ENCODE results near the gene HLA-DRA.

The HLA-DRA gene

DNA sequence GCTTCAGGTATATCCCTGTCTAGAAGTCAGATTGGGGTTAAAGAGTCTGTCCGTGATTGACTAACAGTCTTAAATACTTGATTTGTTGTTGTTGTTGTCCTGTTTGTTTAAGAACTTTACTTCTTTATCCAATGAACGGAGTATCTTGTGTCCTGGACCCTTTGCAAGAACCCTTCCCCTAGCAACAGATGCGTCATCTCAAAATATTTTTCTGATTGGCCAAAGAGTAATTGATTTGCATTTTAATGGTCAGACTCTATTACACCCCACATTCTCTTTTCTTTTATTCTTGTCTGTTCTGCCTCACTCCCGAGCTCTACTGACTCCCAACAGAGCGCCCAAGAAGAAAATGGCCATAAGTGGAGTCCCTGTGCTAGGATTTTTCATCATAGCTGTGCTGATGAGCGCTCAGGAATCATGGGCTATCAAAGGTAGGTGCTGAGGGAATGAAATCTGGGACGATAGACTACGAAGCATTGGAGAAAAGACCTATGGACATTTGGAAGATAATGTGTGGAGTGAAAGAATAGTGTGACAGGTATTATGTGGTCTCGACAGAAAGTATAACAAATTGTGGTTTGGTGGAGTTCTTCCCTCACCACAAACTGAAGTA lies at the start of gene HLA-DRA:
TSS of gene HLA-DRA (plus strand) at position 286 of the 613 bp plus-strand sequence. CDS start at position 350, 64 bp downstream.
- Mint-ChIP-seq H3K36me3 (ENCODE audit: low read depth) (no peaks in the 10 kb centered on the region), H3K27ac (no peak within 1 kb of the TSS), H3K9me3 (no peaks in the 10 kb centered on the region), H3K4me3 (no peak within 1 kb of the TSS), H3K4me1 (no peaks in the 10 kb centered on the region), H3K27me3 (ENCODE audit: low read depth, poor library complexity) (peaks cover 3% of the 10 kb centered on the region)
- peak; percentile 15 for DNase-seq
- TF ChIP-seq, protein P1, sequence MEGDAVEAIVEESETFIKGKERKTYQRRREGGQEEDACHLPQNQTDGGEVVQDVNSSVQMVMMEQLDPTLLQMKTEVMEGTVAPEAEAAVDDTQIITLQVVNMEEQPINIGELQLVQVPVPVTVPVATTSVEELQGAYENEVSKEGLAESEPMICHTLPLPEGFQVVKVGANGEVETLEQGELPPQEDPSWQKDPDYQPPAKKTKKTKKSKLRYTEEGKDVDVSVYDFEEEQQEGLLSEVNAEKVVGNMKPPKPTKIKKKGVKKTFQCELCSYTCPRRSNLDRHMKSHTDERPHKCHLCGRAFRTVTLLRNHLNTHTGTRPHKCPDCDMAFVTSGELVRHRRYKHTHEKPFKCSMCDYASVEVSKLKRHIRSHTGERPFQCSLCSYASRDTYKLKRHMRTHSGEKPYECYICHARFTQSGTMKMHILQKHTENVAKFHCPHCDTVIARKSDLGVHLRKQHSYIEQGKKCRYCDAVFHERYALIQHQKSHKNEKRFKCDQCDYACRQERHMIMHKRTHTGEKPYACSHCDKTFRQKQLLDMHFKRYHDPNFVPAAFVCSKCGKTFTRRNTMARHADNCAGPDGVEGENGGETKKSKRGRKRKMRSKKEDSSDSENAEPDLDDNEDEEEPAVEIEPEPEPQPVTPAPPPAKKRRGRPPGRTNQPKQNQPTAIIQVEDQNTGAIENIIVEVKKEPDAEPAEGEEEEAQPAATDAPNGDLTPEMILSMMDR (IDR thresholded peaks at IDR 0.05): no peak

DNA sequence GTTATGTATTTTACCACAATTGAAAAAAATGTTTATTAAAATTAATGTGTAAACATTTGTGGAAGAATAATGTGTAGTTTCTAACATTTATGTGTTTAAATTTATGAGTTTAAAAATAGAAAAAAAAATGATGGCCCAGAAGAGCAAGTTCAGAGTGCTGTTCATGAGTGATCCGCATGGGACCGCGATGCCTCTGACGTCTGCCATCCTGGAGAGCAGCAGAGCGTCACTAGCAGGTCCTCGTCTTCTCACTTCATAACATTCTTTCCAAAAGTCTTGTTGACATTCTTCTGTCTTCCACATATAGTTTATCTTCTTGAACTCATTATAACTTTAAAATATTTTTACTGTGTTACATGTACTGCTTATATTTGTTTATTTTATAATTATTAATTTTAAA lies 48.2 kb upstream of the HLA-DRA start:
- Mint-ChIP-seq H3K27ac (no peak overlapping the region), H3K4me3 (no peak overlapping the region), H3K27me3 (ENCODE audit: low read depth, poor library complexity) (peaks cover 5% of the 10 kb centered on the region), H3K36me3 (ENCODE audit: low read depth) (peaks cover 29% of the 10 kb centered on the region), H3K9me3 (peaks cover 4% of the 10 kb centered on the region), H3K4me1 (peaks cover 8% of the 10 kb centered on the region)
- TF ChIP-seq, protein P1 (IDR thresholded peaks at IDR 0.05): no peak
- no peak for DNase-seq

DNA sequence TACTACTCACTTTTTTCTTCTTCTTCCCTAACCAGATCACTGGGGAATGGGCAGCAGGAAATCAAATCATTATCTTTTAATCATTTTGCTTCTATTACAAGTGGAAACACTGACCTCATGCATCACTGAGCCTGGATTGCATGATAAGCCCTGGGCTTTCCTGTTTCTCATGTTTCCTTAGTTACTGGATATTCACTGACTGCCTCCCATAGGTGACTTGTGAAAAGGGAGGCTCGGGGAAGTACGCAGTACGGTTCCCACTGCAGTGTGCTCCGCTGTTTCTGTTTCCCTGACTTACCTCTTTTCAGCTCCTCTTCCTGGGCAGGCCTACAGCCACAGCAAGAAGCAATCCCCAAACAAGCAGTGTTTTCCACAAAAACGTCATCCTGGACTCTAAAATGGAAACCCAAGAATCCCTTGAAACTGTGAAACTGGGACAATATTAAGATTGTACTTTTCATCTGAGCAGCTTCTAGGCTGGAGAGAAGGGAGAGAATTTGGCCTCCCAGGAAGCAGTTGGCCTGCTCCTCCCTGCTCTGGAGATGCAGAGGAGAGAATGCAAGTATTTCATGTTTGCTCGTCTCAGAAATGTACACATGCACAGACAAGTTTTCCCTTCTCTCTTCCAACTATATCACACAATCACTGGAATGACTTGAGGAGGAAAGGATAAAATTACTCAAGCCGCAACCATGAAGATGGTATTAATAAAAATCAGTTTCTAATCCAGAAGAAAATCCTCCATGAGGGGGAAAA lies 45.8 kb upstream of the HLA-DRA start:
- DNase-seq: no peak
- H3K36me3 Mint-ChIP-seq (ENCODE audit: low read depth): peaks cover 25% of the 10 kb centered on the region
- H3K4me3 Mint-ChIP-seq: no peak overlapping the region
- peak overlapping the region; percentile 61 for H3K27ac Mint-ChIP-seq
- peaks cover 8% of the 10 kb centered on the region for H3K4me1 Mint-ChIP-seq
- H3K27me3 Mint-ChIP-seq (ENCODE audit: low read depth, poor library complexity): peaks cover 8% of the 10 kb centered on the region
- no peaks in the 10 kb centered on the region for H3K9me3 Mint-ChIP-seq
- TF ChIP-seq, protein P1 (IDR thresholded peaks at IDR 0.05): no peak

DNA sequence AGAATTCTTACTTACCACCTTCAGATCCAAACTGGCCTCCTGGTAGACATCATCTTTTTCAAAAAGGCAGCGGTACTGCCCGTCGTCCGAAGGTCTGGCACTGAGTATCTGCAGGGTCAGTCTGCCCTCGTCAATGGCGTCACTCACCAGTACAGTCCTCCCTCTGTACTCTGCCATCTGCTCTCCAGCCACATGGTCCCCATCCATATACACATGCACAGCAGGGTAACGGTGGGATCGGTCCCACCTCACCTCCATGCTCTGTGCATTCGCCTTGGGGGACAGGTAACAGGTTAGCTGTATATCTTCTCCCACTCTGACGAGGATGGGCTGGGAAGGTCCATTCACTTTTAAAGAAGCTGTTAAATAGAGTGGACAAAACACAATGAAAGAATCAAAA lies 43.7 kb upstream of the HLA-DRA start:
- peaks cover 25% of the 10 kb centered on the region for H3K36me3 Mint-ChIP-seq (ENCODE audit: low read depth)
- TF ChIP-seq, protein P1 (IDR thresholded peaks at IDR 0.05): no peak
- no peak for DNase-seq
- peaks cover 8% of the 10 kb centered on the region for H3K4me1 Mint-ChIP-seq
- peaks cover 3% of the 10 kb centered on the region for H3K9me3 Mint-ChIP-seq
- peaks cover 3% of the 10 kb centered on the region for H3K27me3 Mint-ChIP-seq (ENCODE audit: low read depth, poor library complexity)
- no peak overlapping the region for H3K4me3 Mint-ChIP-seq
- no peak overlapping the region for H3K27ac Mint-ChIP-seq

DNA sequence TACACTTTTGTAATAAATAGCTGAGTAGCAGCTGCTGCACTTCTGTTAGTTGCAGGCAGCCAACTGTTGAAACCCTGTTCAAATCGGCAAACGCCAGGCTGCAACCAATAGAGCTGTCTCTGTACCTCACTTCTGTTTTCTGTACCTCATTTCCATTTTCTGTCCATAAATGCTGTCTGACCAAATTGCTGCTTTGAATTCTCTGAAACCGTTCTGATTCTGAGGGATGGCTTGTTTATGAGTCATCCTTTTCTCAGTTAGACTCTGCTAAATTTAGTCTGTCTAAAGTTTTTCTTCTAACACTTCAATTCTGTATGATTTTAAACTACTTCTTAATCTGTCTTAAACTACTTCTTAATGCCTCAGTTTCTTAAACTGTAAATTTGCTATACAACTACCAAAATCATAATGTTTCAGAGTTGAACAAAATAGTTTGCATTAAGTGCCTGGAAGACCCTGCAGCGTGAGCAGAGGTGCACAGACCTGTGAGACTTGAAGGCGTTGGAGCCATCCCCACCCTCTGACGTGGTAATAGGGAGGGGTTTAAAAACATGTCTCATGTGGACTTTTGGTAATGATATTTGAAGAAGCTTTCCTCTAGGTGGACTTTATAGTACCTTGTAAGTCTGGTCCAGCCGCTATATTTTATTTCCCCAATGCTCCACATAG lies 42.3 kb upstream of the HLA-DRA start:
- Mint-ChIP-seq H3K36me3 (ENCODE audit: low read depth) (peaks cover 25% of the 10 kb centered on the region), H3K27ac (no peak overlapping the region), H3K4me3 (no peak overlapping the region), H3K4me1 (peaks cover 13% of the 10 kb centered on the region), H3K27me3 (ENCODE audit: low read depth, poor library complexity) (peaks cover 3% of the 10 kb centered on the region), H3K9me3 (peaks cover 6% of the 10 kb centered on the region)
- DNase-seq: no peak
- TF ChIP-seq, protein P1 (IDR thresholded peaks at IDR 0.05): no peak
